ENCODE measurements around the gene RAPGEF5.

DNA sequence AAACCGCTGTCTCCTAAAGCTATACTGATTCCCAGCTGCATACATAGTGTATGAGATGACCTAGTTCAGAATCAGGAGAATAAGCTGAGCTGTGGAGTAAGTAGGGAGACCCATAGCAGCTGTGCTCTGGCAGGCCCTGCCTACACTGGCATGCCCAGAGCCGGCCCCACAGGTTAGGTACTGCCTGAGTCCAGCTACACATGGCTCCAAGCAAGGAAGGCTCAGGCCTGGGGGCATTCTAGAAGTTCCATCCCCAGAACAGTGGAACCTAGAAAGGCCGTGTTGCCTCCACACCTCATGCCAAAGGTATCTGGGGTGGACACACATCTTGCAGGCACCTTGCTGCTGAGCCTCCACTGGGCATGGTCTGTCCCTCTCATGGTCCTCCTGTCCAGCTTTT lies 215.6 kb downstream of the RAPGEF5 start:
- TF ChIP-seq, protein P1, sequence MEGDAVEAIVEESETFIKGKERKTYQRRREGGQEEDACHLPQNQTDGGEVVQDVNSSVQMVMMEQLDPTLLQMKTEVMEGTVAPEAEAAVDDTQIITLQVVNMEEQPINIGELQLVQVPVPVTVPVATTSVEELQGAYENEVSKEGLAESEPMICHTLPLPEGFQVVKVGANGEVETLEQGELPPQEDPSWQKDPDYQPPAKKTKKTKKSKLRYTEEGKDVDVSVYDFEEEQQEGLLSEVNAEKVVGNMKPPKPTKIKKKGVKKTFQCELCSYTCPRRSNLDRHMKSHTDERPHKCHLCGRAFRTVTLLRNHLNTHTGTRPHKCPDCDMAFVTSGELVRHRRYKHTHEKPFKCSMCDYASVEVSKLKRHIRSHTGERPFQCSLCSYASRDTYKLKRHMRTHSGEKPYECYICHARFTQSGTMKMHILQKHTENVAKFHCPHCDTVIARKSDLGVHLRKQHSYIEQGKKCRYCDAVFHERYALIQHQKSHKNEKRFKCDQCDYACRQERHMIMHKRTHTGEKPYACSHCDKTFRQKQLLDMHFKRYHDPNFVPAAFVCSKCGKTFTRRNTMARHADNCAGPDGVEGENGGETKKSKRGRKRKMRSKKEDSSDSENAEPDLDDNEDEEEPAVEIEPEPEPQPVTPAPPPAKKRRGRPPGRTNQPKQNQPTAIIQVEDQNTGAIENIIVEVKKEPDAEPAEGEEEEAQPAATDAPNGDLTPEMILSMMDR (optimal IDR thresholded peaks at IDR 0.05 in 1 of 3, IDR thresholded peaks at IDR 0.05 in 1 of 3, conservative IDR thresholded peaks at IDR 0.05 in 1 of 3; ENCODE audit: extremely low read depth in 1 of 3, insufficient read depth in 2 of 3, low read length in 3 of 3): no peak
- TF ChIP-seq EZH2 (IDR thresholded peaks at IDR 0.05; ENCODE audit: low read length): no peak

Measured in keratinocyte (primary cell).